CD4-positive, alpha-beta memory T cell (primary cell): ENCODE measurements around the gene FFAR2. TPM values are rescaled to one million over a fixed set of nuclear protein-coding genes. Genes with fewer than 3 reads are reported as not detected.

ENCODE experiments used
- CTCF ChIA-PET: fragments of 350-600 bp; sonication (Branson Sonifier 250); formaldehyde crosslinking; loops from one replicate; lab custom pipeline; 2021; ENCODE audit warnings: inconsistent platforms; ENCODE audit not compliant: partially characterized antibody; lab: Charles Lee
- POLR2A ChIA-PET: fragments of 350-600 bp; sonication (Branson Sonifier 250); formaldehyde crosslinking; loops from one replicate; lab custom pipeline; 2021; ENCODE audit not compliant: partially characterized antibody; lab: Charles Lee
- DNase-seq, 5 donors: peaks; one replicate each; pipeline versions ENCODE4 v3.0.0 to v3.0.0-alpha.2; 2020 to 2022; ENCODE audit warnings: mixed read lengths in 1 of 5
- H3K27ac ChIP-seq: one replicate; pipeline ENCODE4 v1.7.0; 2013; ENCODE audit warnings: low read depth, low read length
- H3K27me3 ChIP-seq: 2 replicates; pipeline ENCODE4 v1.7.0; 2013; ENCODE audit warnings: mild to moderate bottlenecking, low read length, moderate library complexity; ENCODE audit not compliant: insufficient read depth
- H3K36me3 ChIP-seq: 2 replicates; pipeline ENCODE4 v1.7.0; 2013; ENCODE audit warnings: mild to moderate bottlenecking, low read length, moderate library complexity; ENCODE audit not compliant: insufficient read depth
- H3K4me1 ChIP-seq: 2 replicates; pipeline ENCODE4 v1.7.0; 2013; ENCODE audit warnings: mild to moderate bottlenecking, low read length, moderate library complexity; ENCODE audit not compliant: insufficient read depth
- H3K4me3 ChIP-seq, 2 donors: one replicate each; pipeline ENCODE4 v1.7.0; 2013; ENCODE audit warnings: low read length in 2 of 2, mild to moderate bottlenecking in 1 of 2
- H3K9me3 ChIP-seq, 2 donors: one replicate each; pipeline ENCODE4 v1.7.0; 2013; ENCODE audit warnings: low read length in 2 of 2, control low read depth in 1 of 2; ENCODE audit not compliant: control insufficient read depth in 1 of 2
- H3K27ac Mint-ChIP-seq, 7 donors: one replicate each; pipeline ENCODE4 v1.8.0; 2020 to 2021; ENCODE audit warnings: mixed read lengths in 7 of 7, mild to moderate bottlenecking in 6 of 7, inconsistent platforms in 3 of 7, moderate library complexity in 3 of 7
- H3K27me3 Mint-ChIP-seq, 2 donors: one replicate each; pipeline ENCODE4 v1.8.0; 2020 to 2021; ENCODE audit warnings: mixed read lengths in 2 of 2
- H3K36me3 Mint-ChIP-seq, 2 donors: one replicate each; pipeline ENCODE4 v1.8.0; 2020 to 2021; ENCODE audit warnings: mixed read lengths in 2 of 2, inconsistent platforms in 1 of 2, mild to moderate bottlenecking in 1 of 2
- H3K4me1 Mint-ChIP-seq, 4 donors: one replicate each; pipeline ENCODE4 v1.8.0; 2020 to 2021; ENCODE audit warnings: mixed read lengths in 4 of 4, mild to moderate bottlenecking in 1 of 4
- H3K4me3 Mint-ChIP-seq, 8 donors: one replicate each; pipeline ENCODE4 v1.8.0; 2020 to 2021; ENCODE audit warnings: mixed read lengths in 8 of 8, mild to moderate bottlenecking in 7 of 8, moderate library complexity in 6 of 8, inconsistent platforms in 3 of 8
- H3K9me3 Mint-ChIP-seq, 8 donors: one replicate each; pipeline ENCODE4 v1.8.0; 2020 to 2021; ENCODE audit warnings: mixed read lengths in 8 of 8, mild to moderate bottlenecking in 5 of 8, inconsistent platforms in 3 of 8, moderate library complexity in 1 of 8
- intact Hi-C: fragments of 100-400 bp; cut with micrococcal nuclease; formaldehyde crosslinking; loops from one replicate; pipeline ENCODE4 v1.15.1; 2023
- polyA plus RNA-seq, 2 donors: library from polyadenylated mRNA; unstranded; fragments of 300-500 nt; fragmentation: Illumina TruSeq; gene quantifications; one replicate each; pipeline ENCODE4 v1.2.3, GENCODE V29; 2021
- total RNA-seq, 2 experiments: library from RNA; stranded (reverse); gene quantifications; one replicate each; pipeline ENCODE4 v1.2.3, GENCODE V29; 2021

FFAR2 gene
- total and polyA plus RNA-seq, 4 experiments from 2014 or later = 0.15 TPM; not detected in 3

DNA sequence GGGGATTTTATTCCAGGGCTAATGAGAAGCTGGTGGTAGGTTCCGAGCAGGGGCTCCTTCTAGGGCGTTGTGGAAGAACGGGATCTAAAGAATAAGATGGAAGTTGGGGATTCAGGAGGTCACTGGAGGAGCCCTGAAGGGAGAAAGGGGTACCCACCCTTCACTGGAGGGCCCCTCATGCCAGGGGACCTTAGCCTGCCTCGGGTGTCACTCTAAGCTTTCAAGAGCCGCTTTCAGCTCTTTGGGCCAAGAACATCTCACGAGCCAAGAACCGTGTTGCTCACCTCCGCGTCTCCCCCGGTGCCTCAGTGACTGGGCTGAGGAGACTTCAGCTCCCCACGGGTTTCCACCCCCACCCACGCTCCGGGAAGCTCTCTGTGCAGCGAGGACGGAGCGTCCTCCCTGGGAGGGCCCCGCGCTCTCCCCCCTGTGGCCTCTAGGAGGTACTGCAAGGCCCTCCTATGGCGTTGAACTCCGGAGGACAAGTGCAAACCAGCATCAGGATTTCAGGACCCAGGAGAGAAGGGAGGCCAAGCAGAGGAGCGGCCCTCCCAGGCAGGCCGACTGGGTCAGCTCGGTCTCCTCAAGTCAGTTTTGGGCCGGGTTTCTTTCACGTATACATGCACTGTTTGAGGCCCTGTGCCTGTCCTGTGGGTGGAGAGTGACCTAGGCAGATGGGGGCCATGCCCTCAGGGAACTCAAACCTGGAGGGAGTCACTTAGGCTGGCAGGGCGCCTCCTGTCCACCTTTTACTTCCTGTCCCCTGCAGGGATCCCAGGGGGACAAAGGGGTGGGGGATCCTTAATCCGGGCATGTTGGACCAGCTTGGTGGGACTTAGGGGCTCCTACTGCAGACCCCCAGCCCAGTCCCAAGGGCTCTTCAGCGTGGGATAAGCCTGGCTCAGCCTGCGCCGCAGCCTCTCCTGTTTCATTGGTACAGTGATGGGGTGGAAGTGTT is 47.3 kb downstream of the FFAR2 start:
- CTCF ChIA-PET = interaction anchor here (0.5 to 5.0 kb wide), 41 partner anchors 8 to 869 kb away, joined by 3 to 69 read pairs (median 4); partner anchors contain the start of genes FFAR1 and FXYD7
- no peak overlapping the region for H3K4me3 ChIP-seq
- H3K27ac Mint-ChIP-seq = peak overlapping the region in 3 of 7 donors; percentile 30 to 48 (median 36)

DNA sequence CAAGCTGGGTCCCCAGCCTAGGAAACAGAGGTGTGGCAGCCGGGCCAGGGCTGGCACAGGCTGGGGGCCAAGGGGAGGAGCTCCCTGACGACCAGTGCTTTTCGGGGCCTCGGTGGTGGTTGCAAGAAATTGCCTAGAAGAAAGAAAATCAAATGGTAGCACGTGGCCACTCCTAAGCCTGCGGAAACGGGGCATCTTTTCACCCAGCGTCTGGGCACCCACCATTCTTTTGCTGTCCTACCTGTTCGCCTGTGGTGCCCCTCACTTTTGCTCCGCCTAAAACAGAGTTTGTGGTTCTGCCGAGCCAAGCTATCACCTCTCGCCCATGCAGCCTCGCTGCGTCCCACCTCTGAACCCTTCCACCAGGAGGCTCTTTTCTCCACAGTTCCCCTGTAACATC is 49.3 kb downstream of the FFAR2 start:
- Mint-ChIP-seq H3K4me3 (no peak overlapping the region), H3K36me3 (no peaks in the 10 kb centered on the region)
- POLR2A ChIA-PET = no interaction called here

More for the DNA sequence above, 47.3 kb downstream of the FFAR2 start:
- Mint-ChIP-seq H3K27me3 (peaks cover 9 to 15% of the 10 kb centered on the region in 2 donors), H3K9me3 (no peaks in the 10 kb centered on the region), H3K4me1 (peaks cover 0 to 9% (median 6%) of the 10 kb centered on the region in 4 donors), H3K36me3 (no peaks in the 10 kb centered on the region), H3K4me3 (peak overlapping the region in 3 of 8 donors; percentile 38 to 51 (median 39))
- H3K27ac ChIP-seq = no peak overlapping the region
- POLR2A ChIA-PET = interaction anchor here (0.6 to 1.5 kb wide), 5 partner anchors 14 to 312 kb away, joined by 3 to 7 read pairs (median 3); no protein-coding TSS in a partner anchor
- H3K9me3 ChIP-seq = no peaks in the 10 kb centered on the region
- peaks cover 7% of the 10 kb centered on the region for H3K4me1 ChIP-seq
- intact Hi-C loops = loop anchor here (1.0 kb wide), 5 partner anchors 15 to 428 kb away; no protein-coding TSS in a partner anchor
- DNase-seq = peak; percentile 59 to 70 (median 63)
- no peaks in the 10 kb centered on the region for H3K27me3 ChIP-seq
- H3K36me3 ChIP-seq = no peaks in the 10 kb centered on the region

DNA sequence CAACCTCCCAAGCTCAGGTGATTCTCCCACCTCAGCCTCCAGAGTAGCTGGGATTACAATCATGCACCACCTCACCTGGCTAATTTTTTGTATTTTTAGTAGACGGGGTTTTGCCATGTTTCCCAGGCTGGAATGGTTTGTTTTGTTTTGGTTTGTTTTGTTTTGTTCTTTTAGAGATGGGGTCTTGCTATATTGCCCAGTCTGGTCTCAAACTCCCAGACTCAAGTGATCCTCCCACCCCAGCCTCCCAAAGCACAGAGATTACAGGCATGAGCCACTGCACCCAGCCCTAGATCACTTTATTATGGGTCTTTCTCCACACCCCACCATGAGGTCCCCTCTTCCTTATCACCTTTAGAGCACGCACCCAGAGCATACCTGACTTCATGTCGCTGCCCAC is 50.2 kb downstream of the FFAR2 start:
- ChIA-PET POLR2A (no interaction called here), CTCF (interaction anchor here (5.0 kb wide), 1 partner anchor 145 kb away, joined by 69 read pairs; no protein-coding TSS in a partner anchor)
- Histone ChIP-seq H3K36me3 (no peaks in the 10 kb centered on the region), H3K4me1 (peaks cover 7% of the 10 kb centered on the region), H3K27ac (no peak overlapping the region), H3K27me3 (no peaks in the 10 kb centered on the region), H3K4me3 (no peak overlapping the region), H3K9me3 (no peaks in the 10 kb centered on the region)
- no peak overlapping the region for H3K4me3 Mint-ChIP-seq
- no peak for DNase-seq
- intact Hi-C loops = no loop called here
- H3K9me3 Mint-ChIP-seq = no peaks in the 10 kb centered on the region
- peaks cover 3 to 11% of the 10 kb centered on the region in 2 donors for H3K27me3 Mint-ChIP-seq
- no peak overlapping the region for H3K27ac Mint-ChIP-seq
- H3K4me1 Mint-ChIP-seq = peaks cover 0 to 13% (median 7%) of the 10 kb centered on the region in 4 donors
- H3K36me3 Mint-ChIP-seq = no peaks in the 10 kb centered on the region

More for the DNA sequence above, 49.3 kb downstream of the FFAR2 start:
- H3K9me3 ChIP-seq = no peaks in the 10 kb centered on the region
- no peak for DNase-seq
- Mint-ChIP-seq H3K9me3 (no peaks in the 10 kb centered on the region), H3K27me3 (peaks cover 4 to 14% of the 10 kb centered on the region in 2 donors), H3K27ac (peak overlapping the region in 1 of 7 donors; percentile 55), H3K4me1 (peaks cover 0 to 13% (median 7%) of the 10 kb centered on the region in 4 donors)
- no peak overlapping the region for H3K27ac ChIP-seq
- peaks cover 7% of the 10 kb centered on the region for H3K4me1 ChIP-seq
- CTCF ChIA-PET = interaction anchor here (0.6 to 5.0 kb wide), 4 partner anchors 34 to 316 kb away, joined by 3 to 69 read pairs (median 4); no protein-coding TSS in a partner anchor
- intact Hi-C loops = no loop called here
- no peak overlapping the region for H3K4me3 ChIP-seq
- H3K36me3 ChIP-seq = no peaks in the 10 kb centered on the region
- no peaks in the 10 kb centered on the region for H3K27me3 ChIP-seq

DNA sequence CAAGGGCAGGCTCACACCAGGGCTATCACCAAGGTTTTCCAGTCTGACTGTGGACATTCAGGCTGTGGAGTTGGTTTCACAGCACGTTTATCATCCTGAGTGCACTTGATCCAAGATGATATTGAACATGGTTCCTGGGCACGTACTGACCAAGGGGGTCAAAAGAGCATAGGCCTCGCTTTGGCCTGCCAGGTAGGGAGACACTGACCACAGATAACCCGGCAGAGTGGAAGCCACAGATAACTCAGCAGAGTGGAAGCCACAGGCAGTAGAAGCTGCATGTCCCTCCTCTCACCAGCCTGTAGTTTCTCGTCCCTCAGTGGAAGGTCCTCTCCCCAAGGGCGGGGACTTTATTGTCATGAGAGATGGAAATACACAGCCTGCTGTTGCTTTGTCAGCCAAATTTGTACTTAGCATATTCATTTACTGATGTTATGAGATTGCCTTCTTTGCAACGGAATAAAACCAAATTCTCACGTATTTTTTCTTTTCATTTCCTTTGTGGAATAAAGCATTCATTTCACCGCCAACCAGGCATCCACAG is 51.0 kb downstream of the FFAR2 start:
- no peaks in the 10 kb centered on the region for H3K27me3 ChIP-seq
- Mint-ChIP-seq H3K36me3 (no peaks in the 10 kb centered on the region), H3K4me1 (peaks cover 0 to 13% (median 7%) of the 10 kb centered on the region in 4 donors), H3K27ac (no peak overlapping the region), H3K27me3 (peaks cover 3 to 11% of the 10 kb centered on the region in 2 donors), H3K4me3 (no peak overlapping the region), H3K9me3 (no peaks in the 10 kb centered on the region)
- no peak overlapping the region for H3K4me3 ChIP-seq
- H3K27ac ChIP-seq = no peak overlapping the region
- no peak for DNase-seq
- H3K9me3 ChIP-seq = no peaks in the 10 kb centered on the region
- no peaks in the 10 kb centered on the region for H3K36me3 ChIP-seq
- ChIA-PET POLR2A (no interaction called here), CTCF (no interaction called here)
- intact Hi-C loops = no loop called here
- H3K4me1 ChIP-seq = peaks cover 7% of the 10 kb centered on the region

DNA sequence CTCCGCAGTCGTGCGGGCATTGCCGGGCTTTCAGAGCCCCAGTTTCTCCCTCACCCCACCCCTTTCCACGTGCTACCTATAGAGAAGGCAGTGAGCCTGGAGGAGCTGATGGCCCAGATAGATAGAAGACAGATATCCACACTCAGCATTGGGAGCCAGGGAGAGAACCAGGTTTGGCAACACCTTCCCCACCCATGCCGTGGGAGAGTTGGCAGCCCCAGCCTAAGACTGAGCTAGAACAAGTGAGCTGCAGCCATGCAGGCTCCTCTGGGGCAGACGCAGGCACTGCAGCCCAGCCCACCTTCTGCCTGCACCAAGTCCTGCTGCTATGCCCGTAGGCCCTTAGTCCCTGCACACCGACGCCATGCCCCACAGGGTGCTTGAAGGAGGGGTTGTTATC is 52.6 kb downstream of the FFAR2 start:
- Mint-ChIP-seq H3K9me3 (no peaks in the 10 kb centered on the region), H3K4me1 (peaks cover 0 to 5% (median 2%) of the 10 kb centered on the region in 4 donors), H3K36me3 (no peaks in the 10 kb centered on the region), H3K4me3 (no peak overlapping the region), H3K27ac (no peak overlapping the region), H3K27me3 (peaks cover 1 to 9% of the 10 kb centered on the region in 2 donors)
- no peak overlapping the region for H3K4me3 ChIP-seq
- H3K27ac ChIP-seq = no peak overlapping the region
- no peaks in the 10 kb centered on the region for H3K27me3 ChIP-seq
- no peak for DNase-seq
- intact Hi-C loops = no loop called here
- H3K36me3 ChIP-seq = no peaks in the 10 kb centered on the region
- ChIA-PET POLR2A (no interaction called here), CTCF (interaction anchor here (2.3 kb wide), 1 partner anchor 10 kb away, joined by 10 read pairs; no protein-coding TSS in a partner anchor)
- peaks cover under 1% of the 10 kb centered on the region for H3K4me1 ChIP-seq
- no peaks in the 10 kb centered on the region for H3K9me3 ChIP-seq

Other genes starting within 250 kb of the FFAR2 start
- gene FAM187B, start 219.5 kb upstream of the FFAR2 start, total RNA-seq = not detected
- gene FAM187B, start 219.5 kb upstream of the FFAR2 start, polyA plus RNA-seq = not detected
- 10 to 100 TPM; 45.8 to 48.9 TPM for gene LSR, start 199.3 kb upstream of the FFAR2 start, total RNA-seq
- gene LSR, start 199.3 kb upstream of the FFAR2 start, polyA plus RNA-seq = 10 to 100 TPM; 76.1 to 91.6 TPM
- 100 to 1,000 TPM; 204 to 216 TPM for gene USF2, start 179.3 kb upstream of the FFAR2 start, total RNA-seq
- 1 to 10 TPM; 2.2 to 9.4 TPM for gene USF2, start 179.3 kb upstream of the FFAR2 start, polyA plus RNA-seq
- 1 to 10 TPM; 1.2 to 2.7 TPM for gene HAMP, start 165.7 kb upstream of the FFAR2 start, total RNA-seq
- not detected for gene HAMP, start 165.7 kb upstream of the FFAR2 start, polyA plus RNA-seq
- not detected for gene MAG, start 156.1 kb upstream of the FFAR2 start, total RNA-seq
- not detected for gene MAG, start 156.1 kb upstream of the FFAR2 start, polyA plus RNA-seq
- gene CD22, start 119.1 kb upstream of the FFAR2 start, total RNA-seq = under 1 TPM; 0.30 to 0.32 TPM
- gene CD22, start 119.1 kb upstream of the FFAR2 start, polyA plus RNA-seq = 1 to 10 TPM in 1 of 2 donors, under 1 TPM in 1; 0.32 to 1.8 TPM
- gene FFAR1, start 100.4 kb upstream of the FFAR2 start, total RNA-seq = not detected
- not detected for gene FFAR1, start 100.4 kb upstream of the FFAR2 start, polyA plus RNA-seq
- not detected for gene FFAR3, start 89.8 kb upstream of the FFAR2 start, total RNA-seq
- not detected for gene FFAR3, start 89.8 kb upstream of the FFAR2 start, polyA plus RNA-seq
- gene GPR42, start 77.2 kb upstream of the FFAR2 start, total RNA-seq = not detected
- gene GPR42, start 77.2 kb upstream of the FFAR2 start, polyA plus RNA-seq = not detected
- gene KRTDAP, start 42.2 kb downstream of the FFAR2 start, total RNA-seq = not detected
- not detected for gene KRTDAP, start 42.2 kb downstream of the FFAR2 start, polyA plus RNA-seq
- gene DMKN, start 65.4 kb downstream of the FFAR2 start, total RNA-seq = 1 to 10 TPM in 1 of 2 experiments, under 1 TPM in 1; 0.97 to 1.4 TPM
- under 1 TPM in 1 of 2 donors, not detected in 1; 0.89 TPM for gene DMKN, start 65.4 kb downstream of the FFAR2 start, polyA plus RNA-seq
- not detected for gene SBSN, start 80.1 kb downstream of the FFAR2 start, total RNA-seq
- not detected for gene SBSN, start 80.1 kb downstream of the FFAR2 start, polyA plus RNA-seq
- gene GAPDHS, start 85.2 kb downstream of the FFAR2 start, total RNA-seq = not detected
- gene GAPDHS, start 85.2 kb downstream of the FFAR2 start, polyA plus RNA-seq = not detected
- gene TMEM147, start 97.4 kb downstream of the FFAR2 start, total RNA-seq = 10 to 100 TPM; 41.3 to 41.9 TPM
- 100 to 1,000 TPM; 160 to 189 TPM for gene TMEM147, start 97.4 kb downstream of the FFAR2 start, polyA plus RNA-seq
- not detected for gene ATP4A, start 115.4 kb downstream of the FFAR2 start, total RNA-seq
- not detected for gene ATP4A, start 115.4 kb downstream of the FFAR2 start, polyA plus RNA-seq
- not detected for gene PMIS2, start 137.9 kb downstream of the FFAR2 start, total RNA-seq
- gene PMIS2, start 137.9 kb downstream of the FFAR2 start, polyA plus RNA-seq = not detected
- 10 to 100 TPM; 28.2 to 29.3 TPM for gene HAUS5, start 164.5 kb downstream of the FFAR2 start, total RNA-seq
- gene HAUS5, start 164.5 kb downstream of the FFAR2 start, polyA plus RNA-seq = 1 to 10 TPM; 7.8 to 9.4 TPM
- gene RBM42, start 180.8 kb downstream of the FFAR2 start, total RNA-seq = 10 to 100 TPM; 53.0 to 55.8 TPM
- 10 to 100 TPM; 42.9 to 61.0 TPM for gene RBM42, start 180.8 kb downstream of the FFAR2 start, polyA plus RNA-seq
- gene ETV2, start 193.5 kb downstream of the FFAR2 start, total RNA-seq = 1 to 10 TPM in 1 of 2 experiments, not detected in 1; 1.3 TPM
- 1 to 10 TPM; 1.1 to 1.2 TPM for gene ETV2, start 193.5 kb downstream of the FFAR2 start, polyA plus RNA-seq
- 100 to 1,000 TPM; 212 to 250 TPM for gene COX6B1, start 200.1 kb downstream of the FFAR2 start, total RNA-seq
- 100 to 1,000 TPM; 747 to 810 TPM for gene COX6B1, start 200.1 kb downstream of the FFAR2 start, polyA plus RNA-seq
- gene UPK1A, start 218.3 kb downstream of the FFAR2 start, total RNA-seq = under 1 TPM; 0.55 to 0.72 TPM
- gene UPK1A, start 218.3 kb downstream of the FFAR2 start, polyA plus RNA-seq = not detected